ENCODE results near the gene TMEM134. TPM values are rescaled to one million over a fixed set of nuclear protein-coding genes. Genes with fewer than 3 reads are reported as not detected.

The TMEM134 gene
- total and polyA plus RNA-seq, 7 donors, result 54.6 to 137 (median 96.1) TPM

GRCh38 chr11:67412495-67413179 is 56.4 kb downstream of the TMEM134 start:
- intact Hi-C loops (cut with DNase I), result no loop called here
- H3K9me3 ChIP-seq, result no peaks in the 10 kb centered on the region
- H3K27me3 ChIP-seq, result peaks cover 37 to 76% (median 46%) of the 10 kb centered on the region in 3 donors
- no peak for TF ChIP-seq CTCF (IDR thresholded peaks at IDR 0.05)
- no peak for TF ChIP-seq EP300 (IDR thresholded peaks at IDR 0.05)
- TF ChIP-seq POLR2AphosphoS5 (IDR thresholded peaks at IDR 0.05), result no peak
- TF ChIP-seq POLR2A (IDR thresholded peaks at IDR 0.05), result no peak
- no peak for DNase-seq
- H3K4me3 ChIP-seq, result no peak overlapping the region
- H3K36me3 ChIP-seq, result no peaks in the 10 kb centered on the region
- no peak overlapping the region for H3K27ac ChIP-seq
- 59 to 67% methylated on average over 9 of the region's 9 CpGs for WGBS, 2 donors
- H3K4me1 ChIP-seq, result peaks cover 0 to 24% (median 18%) of the 10 kb centered on the region in 4 donors

GRCh38 chr11:67411785-67412152 is 57.3 kb downstream of the TMEM134 start:
- WGBS, 2 donors, result 60 to 64% methylated on average over 7 of the region's 7 CpGs
- Histone ChIP-seq H3K4me1 (peaks cover 0 to 20% (median 16%) of the 10 kb centered on the region in 4 donors), H3K36me3 (no peaks in the 10 kb centered on the region), H3K9me3 (no peaks in the 10 kb centered on the region), H3K27ac (no peak overlapping the region), H3K4me3 (no peak overlapping the region), H3K27me3 (peaks cover 37 to 85% (median 46%) of the 10 kb centered on the region in 3 donors)
- TF ChIP-seq POLR2AphosphoS5 (IDR thresholded peaks at IDR 0.05) (no peak), POLR2A (IDR thresholded peaks at IDR 0.05) (no peak), CTCF (IDR thresholded peaks at IDR 0.05) (no peak), EP300 (IDR thresholded peaks at IDR 0.05) (no peak)
- DNase-seq, result no peak
- intact Hi-C loops (cut with DNase I), result no loop called here

Small RNA genes lying within 50 kb of the gene (small RNA-seq; reads per million reads assigned to genes)
- gene MIR6752, result 0 reads per million in 3 donors

Other genes starting within 250 kb of the TMEM134 start
- gene GRK2, start 202.8 kb downstream of the TMEM134 start, total RNA-seq, result 10 to 100 TPM; 32.1 to 48.2 (median 38.9) TPM
- 100 to 1,000 TPM in 1 of 3 donors, 10 to 100 TPM in 2; 88.3 to 152 (median 92.0) TPM for gene GRK2, start 202.8 kb downstream of the TMEM134 start, polyA plus RNA-seq
- gene ANKRD13D, start 179.9 kb downstream of the TMEM134 start, total RNA-seq, result 10 to 100 TPM; 23.9 to 45.7 (median 24.2) TPM
- gene ANKRD13D, start 179.9 kb downstream of the TMEM134 start, polyA plus RNA-seq, result 10 to 100 TPM in 2 of 3 donors, 1 to 10 TPM in 1; 9.0 to 42.2 (median 16.8) TPM
- 10 to 100 TPM; 20.0 to 37.7 (median 26.6) TPM for gene SSH3, start 165.7 kb downstream of the TMEM134 start, total RNA-seq
- 10 to 100 TPM; 15.6 to 39.0 (median 21.3) TPM for gene SSH3, start 165.7 kb downstream of the TMEM134 start, polyA plus RNA-seq
- 10 to 100 TPM; 48.5 to 78.9 (median 67.0) TPM for gene POLD4, start 115.7 kb downstream of the TMEM134 start, total RNA-seq
- 100 to 1,000 TPM; 381 to 748 (median 498) TPM for gene POLD4, start 115.7 kb downstream of the TMEM134 start, polyA plus RNA-seq
- 10 to 100 TPM in 1 of 4 donors, 1 to 10 TPM in 3; 2.9 to 49.8 (median 6.6) TPM for gene CLCF1, start 95.7 kb downstream of the TMEM134 start, total RNA-seq
- 1 to 10 TPM in 2 of 3 donors, under 1 TPM in 1; 0.92 to 6.5 (median 2.4) TPM for gene CLCF1, start 95.7 kb downstream of the TMEM134 start, polyA plus RNA-seq
- gene RAD9A, start 77.3 kb downstream of the TMEM134 start, total RNA-seq, result 10 to 100 TPM; 11.4 to 18.1 (median 16.5) TPM
- gene RAD9A, start 77.3 kb downstream of the TMEM134 start, polyA plus RNA-seq, result 10 to 100 TPM in 1 of 3 donors, 1 to 10 TPM in 2; 6.5 to 33.9 (median 6.6) TPM
- 10 to 100 TPM; 59.5 to 87.0 (median 80.0) TPM for gene PPP1CA, start 67.4 kb downstream of the TMEM134 start, total RNA-seq
- 100 to 1,000 TPM; 228 to 357 (median 235) TPM for gene PPP1CA, start 67.4 kb downstream of the TMEM134 start, polyA plus RNA-seq
- gene TBC1D10C, start 65.2 kb downstream of the TMEM134 start, total RNA-seq, result 1 to 10 TPM in 2 of 4 donors, under 1 TPM in 1, not detected in 1; 0.71 to 2.5 (median 1.2) TPM
- 10 to 100 TPM in 1 of 3 donors, 1 to 10 TPM in 2; 1.6 to 48.2 (median 1.8) TPM for gene TBC1D10C, start 65.2 kb downstream of the TMEM134 start, polyA plus RNA-seq
- under 1 TPM; 0.16 to 0.68 (median 0.46) TPM for gene CARNS1, start 53.6 kb downstream of the TMEM134 start, total RNA-seq
- gene CARNS1, start 53.6 kb downstream of the TMEM134 start, polyA plus RNA-seq, result under 1 TPM in 1 of 3 donors, not detected in 2; 0.83 TPM
- 10 to 100 TPM; 27.1 to 70.2 (median 35.2) TPM for gene RPS6KB2, start 40.8 kb downstream of the TMEM134 start, total RNA-seq
- gene RPS6KB2, start 40.8 kb downstream of the TMEM134 start, polyA plus RNA-seq, result 10 to 100 TPM; 55.9 to 67.9 (median 62.0) TPM
- gene PTPRCAP, start 31.6 kb downstream of the TMEM134 start, total RNA-seq, result 1 to 10 TPM in 3 of 4 donors, under 1 TPM in 1; 0.71 to 3.7 (median 2.1) TPM
- gene PTPRCAP, start 31.6 kb downstream of the TMEM134 start, polyA plus RNA-seq, result 100 to 1,000 TPM in 1 of 3 donors, 1 to 10 TPM in 2; 2.4 to 129 (median 2.8) TPM
- gene CORO1B, start 25.8 kb downstream of the TMEM134 start, total RNA-seq, result 10 to 100 TPM; 42.9 to 52.9 (median 46.1) TPM
- 100 to 1,000 TPM; 150 to 190 (median 166) TPM for gene CORO1B, start 25.8 kb downstream of the TMEM134 start, polyA plus RNA-seq
- not detected for gene GPR152, start 16.5 kb downstream of the TMEM134 start, total RNA-seq
- gene GPR152, start 16.5 kb downstream of the TMEM134 start, polyA plus RNA-seq, result not detected
- 1 to 10 TPM in 1 of 4 donors, under 1 TPM in 3; 0.41 to 1.5 (median 0.63) TPM for gene CABP4, start 13.9 kb downstream of the TMEM134 start, total RNA-seq
- under 1 TPM in 2 of 3 donors, not detected in 1; 0.60 to 0.61 TPM for gene CABP4, start 13.9 kb downstream of the TMEM134 start, polyA plus RNA-seq
- 100 to 1,000 TPM; 103 to 120 (median 109) TPM for gene AIP, start 13.8 kb upstream of the TMEM134 start, total RNA-seq
- gene AIP, start 13.8 kb upstream of the TMEM134 start, polyA plus RNA-seq, result 10 to 100 TPM; 71.2 to 82.3 (median 76.6) TPM
- gene PITPNM1, start 36.1 kb upstream of the TMEM134 start, total RNA-seq, result 10 to 100 TPM in 1 of 4 donors, 1 to 10 TPM in 3; 3.2 to 16.0 (median 5.6) TPM
- 10 to 100 TPM; 16.2 to 69.1 (median 36.1) TPM for gene PITPNM1, start 36.1 kb upstream of the TMEM134 start, polyA plus RNA-seq
- 10 to 100 TPM; 13.3 to 32.9 (median 23.7) TPM for gene CDK2AP2, start 38.9 kb upstream of the TMEM134 start, total RNA-seq
- gene CDK2AP2, start 38.9 kb upstream of the TMEM134 start, polyA plus RNA-seq, result 100 to 1,000 TPM in 2 of 3 donors, 10 to 100 TPM in 1; 64.9 to 126 (median 101) TPM
- not detected for gene CABP2, start 54.2 kb upstream of the TMEM134 start, total RNA-seq
- not detected for gene CABP2, start 54.2 kb upstream of the TMEM134 start, polyA plus RNA-seq
- 100 to 1,000 TPM; 349 to 702 (median 499) TPM for gene GSTP1, start 114.6 kb upstream of the TMEM134 start, total RNA-seq
- gene GSTP1, start 114.6 kb upstream of the TMEM134 start, polyA plus RNA-seq, result 100 to 1,000 TPM; 451 to 717 (median 599) TPM
- 100 to 1,000 TPM; 152 to 286 (median 203) TPM for gene NDUFV1, start 137.7 kb upstream of the TMEM134 start, total RNA-seq
- 100 to 1,000 TPM; 169 to 268 (median 254) TPM for gene NDUFV1, start 137.7 kb upstream of the TMEM134 start, polyA plus RNA-seq
- gene NUDT8, start 160.7 kb upstream of the TMEM134 start, total RNA-seq, result 10 to 100 TPM in 1 of 4 donors, 1 to 10 TPM in 3; 3.6 to 10.9 (median 7.0) TPM
- gene NUDT8, start 160.7 kb upstream of the TMEM134 start, polyA plus RNA-seq, result 10 to 100 TPM; 29.6 to 63.1 (median 51.1) TPM
- gene TBX10, start 170.5 kb upstream of the TMEM134 start, total RNA-seq, result not detected
- gene TBX10, start 170.5 kb upstream of the TMEM134 start, polyA plus RNA-seq, result 100 to 1,000 TPM in 1 of 3 donors, 10 to 100 TPM in 2; 15.8 to 109 (median 60.6) TPM
- gene ACY3, start 181.5 kb upstream of the TMEM134 start, total RNA-seq, result not detected
- gene ACY3, start 181.5 kb upstream of the TMEM134 start, polyA plus RNA-seq, result 10 to 100 TPM; 12.4 to 16.6 (median 16.2) TPM
- gene ALDH3B2, start 205.4 kb upstream of the TMEM134 start, total RNA-seq, result not detected
- gene ALDH3B2, start 205.4 kb upstream of the TMEM134 start, polyA plus RNA-seq, result under 1 TPM in 1 of 3 donors, not detected in 2; 0.38 TPM

All from sigmoid colon (tissue), 7 donors.